GM10266 (cell line): Measurements from ENCODE around the gene SIT1.
"Not testable (repeated sequence)": the region's sequence is repeated elsewhere in the genome, so short reads cannot be mapped to it uniquely, and the experiment has no call there.

ENCODE experiments used
- DNase-seq: peaks from one replicate; pipeline ENCODE4 v3.0.0; 2012; ENCODE audit errors: extremely low spot score
- CTCF ChIP-seq: IDR thresholded peaks from 2 replicates; pipeline ENCODE4 v1.5.1; 2012; ENCODE audit warnings: mild to moderate bottlenecking, low read depth; ENCODE audit not compliant: control insufficient read depth, insufficient read depth; ENCODE audit errors: missing control alignments

The SIT1 gene

GRCh38 chr9:35643046-35643445, 7.7 kb downstream of the SIT1 start:
- DNase-seq = no peak

GRCh38 chr9:35641478-35641877, 9.3 kb downstream of the SIT1 start:
- not testable (repeated sequence) for DNase-seq

More at GRCh38 chr9:35643046-35643445, 7.7 kb downstream of the SIT1 start:
- TF ChIP-seq CTCF = no peak

- not testable (repeated sequence) for DNase-seq
Measured at GRCh38 chr9:35640431-35640830, 10.3 kb downstream of the SIT1 start.

GRCh38 chr9:35639631-35640030, 11.1 kb downstream of the SIT1 start:
- TF ChIP-seq CTCF = no peak
- no peak for DNase-seq

GRCh38 chr9:35639225-35639624, 11.5 kb downstream of the SIT1 start:
- not testable (repeated sequence) for DNase-seq

GRCh38 chr9:35638751-35639150, 12.0 kb downstream of the SIT1 start:
- DNase-seq = not testable (repeated sequence)

- not testable (repeated sequence) for DNase-seq
Measured at GRCh38 chr9:35637427-35637955, 13.2 kb downstream of the SIT1 start.

- DNase-seq = not testable (repeated sequence)
Measured at GRCh38 chr9:35636877-35637246, 13.9 kb downstream of the SIT1 start.

- peak; percentile 2 for DNase-seq
- no peak for TF ChIP-seq CTCF
Measured at GRCh38 chr9:35636135-35636876, 14.4 kb downstream of the SIT1 start.

GRCh38 chr9:35635730-35636129, 15.0 kb downstream of the SIT1 start:
- TF ChIP-seq CTCF = no peak
- no peak for DNase-seq

GRCh38 chr9:35629597-35629996, 21.1 kb downstream of the SIT1 start:
- TF ChIP-seq CTCF = no peak
- no peak for DNase-seq
